ENCODE measurements around the gene STAT5B.

Gene STAT5B

GRCh38 chr17:42285346-42286050, 9.3 kb upstream of the STAT5B start:
- no peak for DNase-seq (ENCODE audit: low read depth, low spot score)

- no peak for DNase-seq (ENCODE audit: low read depth, low spot score)
Measured at GRCh38 chr17:42284566-42284965, 8.4 kb upstream of the STAT5B start.

- no peak for DNase-seq (ENCODE audit: low read depth, low spot score)
Measured at GRCh38 chr17:42284024-42284369, 7.8 kb upstream of the STAT5B start.

GRCh38 chr17:42283241-42284023, 7.2 kb upstream of the STAT5B start:
- no peak for DNase-seq (ENCODE audit: low read depth, low spot score)

- no peak for DNase-seq (ENCODE audit: low read depth, low spot score)
Measured at GRCh38 chr17:42282478-42283080, 6.4 kb upstream of the STAT5B start.

GRCh38 chr17:42281571-42282096, 5.4 kb upstream of the STAT5B start:
- DNase-seq (ENCODE audit: low read depth, low spot score), result no peak

- no peak for DNase-seq (ENCODE audit: low read depth, low spot score)
Measured at GRCh38 chr17:42279776-42280630, 3.8 kb upstream of the STAT5B start.

GRCh38 chr17:42277342-42277712, 1.1 kb upstream of the STAT5B start:
- no peak for DNase-seq (ENCODE audit: low read depth, low spot score)

GRCh38 chr17:42276609-42277341, 584 bp upstream of the STAT5B start:
- DNase-seq (ENCODE audit: low read depth, low spot score), result no peak

GRCh38 chr17:42275527-42276358, 448 bp downstream of the STAT5B start:
- DNase-seq (ENCODE audit: low read depth, low spot score), result no peak

- no peak for DNase-seq (ENCODE audit: low read depth, low spot score)
Measured at GRCh38 chr17:42274812-42275526, 1.2 kb downstream of the STAT5B start.

GRCh38 chr17:42274253-42274542, 2.0 kb downstream of the STAT5B start:
- no peak for DNase-seq (ENCODE audit: low read depth, low spot score)

- no peak for DNase-seq (ENCODE audit: low read depth, low spot score)
Measured at GRCh38 chr17:42273474-42274252, 2.5 kb downstream of the STAT5B start.

- DNase-seq (ENCODE audit: low read depth, low spot score), result no peak
Measured at GRCh38 chr17:42272162-42272907, 3.9 kb downstream of the STAT5B start.

GRCh38 chr17:42271779-42272035, 4.5 kb downstream of the STAT5B start:
- no peak for DNase-seq (ENCODE audit: low read depth, low spot score)

- no peak for DNase-seq (ENCODE audit: low read depth, low spot score)
Measured at GRCh38 chr17:42271006-42271778, 5.0 kb downstream of the STAT5B start.

GRCh38 chr17:42270596-42270995, 5.6 kb downstream of the STAT5B start:
- DNase-seq (ENCODE audit: low read depth, low spot score), result no peak

GRCh38 chr17:42270170-42270535, 6.0 kb downstream of the STAT5B start:
- DNase-seq (ENCODE audit: low read depth, low spot score), result no peak

All from activated naive CD8-positive, alpha-beta T cell treated with anti-CD3 and anti-CD28 coated beads, Interleukin-2, amount 50 U/mL, for 16 hours (primary cell).